ENCODE measurements around the gene DNAJA3. TPM values are rescaled to one million over a fixed set of nuclear protein-coding genes. Genes with fewer than 3 reads are reported as not detected.

DNAJA3 gene
- total RNA-seq, 1 experiment from 2014 or later: 214 TPM

- no peak for DNase-seq (ENCODE audit: extremely low read depth, low read depth)
These were observed 75.4 kb downstream of the DNAJA3 start for GRCh38 chr16:4501071-4501478.

DNA sequence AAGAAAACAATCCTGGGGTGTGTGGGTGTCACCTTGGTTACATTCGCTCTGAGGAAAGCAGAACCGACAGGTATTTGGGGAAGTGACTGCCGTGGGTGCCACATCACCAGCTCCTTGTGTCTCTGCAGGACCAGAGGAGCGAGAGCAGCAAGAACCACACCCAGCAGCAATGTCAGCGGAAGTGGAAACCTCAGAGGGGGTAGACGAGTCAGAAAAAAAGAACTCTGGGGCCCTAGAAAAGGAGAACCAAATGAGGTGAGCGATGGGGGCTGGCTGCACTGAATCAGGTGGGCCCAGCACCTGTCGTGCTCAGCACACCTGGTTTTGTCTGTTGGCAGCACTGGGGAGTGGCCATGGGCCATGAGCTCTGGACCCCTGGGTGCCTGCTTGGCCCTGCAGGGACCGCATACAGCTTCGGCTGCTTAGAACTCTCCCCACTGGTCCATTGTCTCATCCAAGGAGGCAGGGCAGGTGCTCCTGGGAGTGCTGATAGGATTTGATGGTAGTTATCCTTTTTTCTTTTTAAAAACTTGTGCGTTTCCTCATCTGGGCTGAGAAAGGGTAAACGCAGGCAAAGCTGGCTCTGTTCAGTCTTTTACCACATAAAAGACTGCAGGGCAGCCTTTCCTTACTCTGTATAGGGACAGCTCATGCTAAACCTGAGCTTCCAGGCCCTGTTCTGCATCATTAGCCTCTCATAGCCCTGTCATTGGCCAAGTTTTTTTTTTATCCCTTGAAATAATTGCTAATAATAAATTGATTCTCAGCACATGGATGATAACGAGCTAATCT is 79.9 kb downstream of the DNAJA3 start:
- no peak for DNase-seq (ENCODE audit: extremely low read depth, low read depth)

Small RNA genes within 50 kb of the gene (small RNA-seq; reads per million reads assigned to genes)
- 0 reads per million in 2 experiments for gene AC012676.2

Other genes with a start within 250 kb of the DNAJA3 start
- not detected in 2 replicates for gene SRL, start 183.8 kb upstream of the DNAJA3 start, total RNA-seq (2014; rRNA removed; shearing (Covaris generic))
- 21.1 and 22.0 TPM in 2 replicates for gene TFAP4, start 152.8 kb upstream of the DNAJA3 start, total RNA-seq (2014; rRNA removed; shearing (Covaris generic))
- gene GLIS2, start 109.8 kb upstream of the DNAJA3 start, total RNA-seq (2014; rRNA removed; shearing (Covaris generic)): 4.3 and 6.3 TPM in 2 replicates
- 65.7 and 80.6 TPM in 2 replicates for gene PAM16, start 74.5 kb upstream of the DNAJA3 start, total RNA-seq (2014; rRNA removed; shearing (Covaris generic))
- gene VASN, start 54.0 kb upstream of the DNAJA3 start, total RNA-seq (2014; rRNA removed; shearing (Covaris generic)): 5.1 and 7.2 TPM in 2 replicates
- gene CORO7, start 9.3 kb upstream of the DNAJA3 start, total RNA-seq (2014; rRNA removed; shearing (Covaris generic)): 12.3 and 13.1 TPM in 2 replicates
- 47.9 and 50.7 TPM in 2 replicates for gene NMRAL1, start 48.8 kb downstream of the DNAJA3 start, total RNA-seq (2014; rRNA removed; shearing (Covaris generic))
- gene HMOX2, start 50.5 kb downstream of the DNAJA3 start, total RNA-seq (2014; rRNA removed; shearing (Covaris generic)): 32.2 and 34.6 TPM in 2 replicates
- gene CDIP1, start 112.9 kb downstream of the DNAJA3 start, total RNA-seq (2014; rRNA removed; shearing (Covaris generic)): 4.7 and 5.3 TPM in 2 replicates
- gene C16orf96, start 130.5 kb downstream of the DNAJA3 start, total RNA-seq (2014; rRNA removed; shearing (Covaris generic)): not detected in 2 replicates
- 10.7 and 11.5 TPM in 2 replicates for gene UBALD1, start 189.0 kb downstream of the DNAJA3 start, total RNA-seq (2014; rRNA removed; shearing (Covaris generic))
- gene MGRN1, start 199.0 kb downstream of the DNAJA3 start, total RNA-seq (2014; rRNA removed; shearing (Covaris generic)): 13.6 and 15.3 TPM in 2 replicates

Data from NCI-H460 (cell line).